PC-3 (cell line): ENCODE results near the gene DHDDS. TPM values are rescaled to one million over a fixed set of nuclear protein-coding genes. Genes with fewer than 3 reads are reported as not detected.

Experiments used
- ATAC-seq: fragments of 200-7000 bp; cut with Tn5 transposase; 2 replicates; pipeline ENCODE4 v1.9.1; 2020; ENCODE audit warnings: mild to moderate bottlenecking, moderate library complexity
- BruUV-seq: library from RNA; stranded (reverse); fragments of 400-500 nt; replicated peaks from 2 replicates; lab custom pipeline; 2021; lab: Mats Ljungman, UMichigan
- CTCF ChIA-PET: fragments of 300-600 bp; sonication (Branson Sonifier 250); formaldehyde crosslinking; loops from one replicate; lab custom pipeline; 2022; ENCODE audit warnings: antibody characterized with exemption; lab: Charles Lee
- POLR2A ChIA-PET: fragments of 300-600 bp; sonication (Branson Sonifier 250); formaldehyde crosslinking; loops from one replicate; lab custom pipeline; 2022; ENCODE audit warnings: antibody characterized with exemption; ENCODE audit not compliant: unreplicated experiment; lab: Charles Lee
- DNase-seq: peaks from one replicate; pipeline ENCODE4 v3.0.0-alpha.2; 2015
- H2AFZ ChIP-seq: fragments of 300-600 bp; sonication (generic); 2 replicates; pipeline ENCODE4 v1.6.0; 2016; ENCODE audit warnings: antibody characterized with exemption, low read length
- H3F3A ChIP-seq: fragments of 300-600 bp; sonication (generic); one replicate; pipeline ENCODE4 v1.6.0; 2017; ENCODE audit warnings: antibody characterized with exemption, low read length, control low read depth, mild to moderate bottlenecking; ENCODE audit not compliant: unreplicated experiment
- H3K27ac ChIP-seq: fragments of 300-600 bp; sonication (generic); 2 replicates; pipeline ENCODE4 v1.5.1; 2016; ENCODE audit warnings: mild to moderate bottlenecking, low read length
- H3K27me3 ChIP-seq: fragments of 300-600 bp; sonication (generic); 2 replicates; pipeline ENCODE4 v1.6.1; 2016; ENCODE audit warnings: low read length, mixed read lengths
- H3K36me3 ChIP-seq: fragments of 300-600 bp; sonication (generic); 2 replicates; pipeline ENCODE4 v1.6.1; 2016; ENCODE audit warnings: low read depth, mixed run types, low read length, mixed read lengths
- H3K4me1 ChIP-seq: fragments of 300-600 bp; sonication (generic); 2 replicates; pipeline ENCODE4 v1.5.1; 2016; ENCODE audit warnings: low read length; ENCODE audit not compliant: insufficient read depth
- H3K4me2 ChIP-seq: fragments of 300-600 bp; sonication (generic); 2 replicates; pipeline ENCODE4 v1.6.0; 2016; ENCODE audit warnings: low read length
- H3K4me3 ChIP-seq: fragments of 300-600 bp; sonication (generic); 2 replicates; pipeline ENCODE4 v1.5.1; 2016; ENCODE audit warnings: mild to moderate bottlenecking, low read length, mixed read lengths
- H3K79me2 ChIP-seq: fragments of 300-600 bp; sonication (generic); 2 replicates; pipeline ENCODE4 v1.6.1; 2017; ENCODE audit warnings: low read length, mixed read lengths
- H3K9ac ChIP-seq: fragments of 300-600 bp; sonication (generic); 2 replicates; pipeline ENCODE4 v1.6.0; 2016; ENCODE audit warnings: mild to moderate bottlenecking, low read length
- H3K9me2 ChIP-seq: fragments of 300-600 bp; sonication (generic); replicated peaks from 2 replicates; pipeline ENCODE4 v1.6.1; 2016; ENCODE audit warnings: mixed run types, low read length, mixed read lengths
- H3K9me3 ChIP-seq: fragments of 300-600 bp; sonication (generic); 2 replicates; pipeline ENCODE4 v1.6.1; 2016; ENCODE audit warnings: low read length, mixed read lengths
- H4K20me1 ChIP-seq: fragments of 300-600 bp; sonication (generic); 2 replicates; pipeline ENCODE4 v1.6.1; 2016; ENCODE audit warnings: low read length, mixed read lengths
- EZH2 ChIP-seq: fragments of 300-600 bp; sonication (generic); IDR thresholded peaks from one replicate; pipeline ENCODE4 v1.6.1; 2017; ENCODE audit warnings: antibody characterized with exemption, mild to moderate bottlenecking, low read length; ENCODE audit not compliant: unreplicated experiment
- EZH2phosphoT487 ChIP-seq: fragments of 300-600 bp; sonication (generic); IDR thresholded peaks from 2 replicates; pipeline ENCODE4 v1.6.1; 2018; ENCODE audit warnings: mild to moderate bottlenecking, antibody characterized with exemption, low read length, borderline replicate concordance
- intact Hi-C: fragments of 100-400 bp; cut with micrococcal nuclease; formaldehyde crosslinking; loops from 2 replicates; pipeline ENCODE4 v1.9.0; 2023
- total RNA-seq: library from RNA; depleted of rRNA; stranded (reverse); fragments of >200 nt; gene quantifications from 2 replicates; pipeline ENCODE4 v1.2.3, GENCODE V29; 2014
- TF ChIP-seq, protein P1 (sequence below): fragments of 300-600 bp; sonication (generic); conservative IDR thresholded peaks from 2 replicates; pipeline ENCODE4 v1.5.1; 2017; ENCODE audit warnings: antibody characterized with exemption, low read depth, mild to moderate bottlenecking, low read length

Gene DHDDS
- total RNA-seq, 1 experiment from 2014 or later, result 49.6 TPM

DNA sequence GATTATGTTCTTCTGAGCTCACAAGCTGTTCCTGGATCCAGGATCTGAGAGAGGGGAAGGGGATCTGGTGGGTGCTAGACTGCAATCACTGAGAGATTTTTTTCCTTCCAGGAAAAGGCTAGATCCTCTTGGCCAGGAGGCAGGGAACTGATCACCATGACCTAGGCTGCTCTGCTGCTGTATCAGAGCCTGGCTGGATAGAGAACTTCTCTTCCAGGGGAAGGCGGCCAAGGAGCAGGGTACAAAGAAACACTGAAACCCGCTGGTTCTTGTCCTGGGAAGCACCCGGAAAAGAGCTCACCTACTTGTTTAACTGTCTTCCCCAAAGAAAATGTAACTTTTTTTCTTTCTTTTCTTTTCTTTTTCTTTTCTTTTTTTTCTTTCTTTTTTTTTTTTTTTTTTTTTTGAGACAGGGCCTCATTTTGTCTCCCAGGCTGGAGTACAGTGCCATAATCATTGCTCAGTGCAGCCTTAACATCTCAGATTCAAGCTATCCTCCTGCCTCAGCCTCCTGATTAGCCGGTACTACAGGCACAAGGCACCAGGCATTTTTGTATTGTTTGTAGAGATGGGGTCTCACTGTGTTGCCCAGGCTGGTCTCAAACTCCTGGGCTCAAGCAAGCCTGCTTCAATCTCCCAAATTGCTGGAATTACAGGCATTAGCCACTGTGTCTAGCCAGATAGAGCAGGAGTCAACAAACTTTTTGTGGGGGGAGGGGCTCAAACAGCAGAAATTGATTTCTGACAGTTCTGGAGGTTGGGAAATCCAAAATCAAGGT, 85.1 kb downstream of the DHDDS start:
- intact Hi-C loops, result no loop called here
- Histone ChIP-seq H3K4me1 (no peaks in the 10 kb centered on the region), H3K27ac (no peak overlapping the region), H3K9ac (no peak overlapping the region), H3K79me2 (no peaks in the 10 kb centered on the region), H2AFZ (no peak overlapping the region), H3K27me3 (no peaks in the 10 kb centered on the region), H3K9me2 (no peaks in the 10 kb centered on the region), H3F3A (no peaks in the 10 kb centered on the region), H4K20me1 (no peaks in the 10 kb centered on the region), H3K4me2 (no peak overlapping the region), H3K9me3 (no peaks in the 10 kb centered on the region), H3K4me3 (no peak overlapping the region), H3K36me3 (no peaks in the 10 kb centered on the region)
- ATAC-seq (no peak), DNase-seq (no peak)
- ChIA-PET POLR2A (no interaction called here), CTCF (no interaction called here)
- TF ChIP-seq EZH2phosphoT487 (no peak), EZH2 (no peak)
- TF ChIP-seq, protein P1, sequence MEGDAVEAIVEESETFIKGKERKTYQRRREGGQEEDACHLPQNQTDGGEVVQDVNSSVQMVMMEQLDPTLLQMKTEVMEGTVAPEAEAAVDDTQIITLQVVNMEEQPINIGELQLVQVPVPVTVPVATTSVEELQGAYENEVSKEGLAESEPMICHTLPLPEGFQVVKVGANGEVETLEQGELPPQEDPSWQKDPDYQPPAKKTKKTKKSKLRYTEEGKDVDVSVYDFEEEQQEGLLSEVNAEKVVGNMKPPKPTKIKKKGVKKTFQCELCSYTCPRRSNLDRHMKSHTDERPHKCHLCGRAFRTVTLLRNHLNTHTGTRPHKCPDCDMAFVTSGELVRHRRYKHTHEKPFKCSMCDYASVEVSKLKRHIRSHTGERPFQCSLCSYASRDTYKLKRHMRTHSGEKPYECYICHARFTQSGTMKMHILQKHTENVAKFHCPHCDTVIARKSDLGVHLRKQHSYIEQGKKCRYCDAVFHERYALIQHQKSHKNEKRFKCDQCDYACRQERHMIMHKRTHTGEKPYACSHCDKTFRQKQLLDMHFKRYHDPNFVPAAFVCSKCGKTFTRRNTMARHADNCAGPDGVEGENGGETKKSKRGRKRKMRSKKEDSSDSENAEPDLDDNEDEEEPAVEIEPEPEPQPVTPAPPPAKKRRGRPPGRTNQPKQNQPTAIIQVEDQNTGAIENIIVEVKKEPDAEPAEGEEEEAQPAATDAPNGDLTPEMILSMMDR, result no peak
- no TSS peak for BruUV-seq

DNA sequence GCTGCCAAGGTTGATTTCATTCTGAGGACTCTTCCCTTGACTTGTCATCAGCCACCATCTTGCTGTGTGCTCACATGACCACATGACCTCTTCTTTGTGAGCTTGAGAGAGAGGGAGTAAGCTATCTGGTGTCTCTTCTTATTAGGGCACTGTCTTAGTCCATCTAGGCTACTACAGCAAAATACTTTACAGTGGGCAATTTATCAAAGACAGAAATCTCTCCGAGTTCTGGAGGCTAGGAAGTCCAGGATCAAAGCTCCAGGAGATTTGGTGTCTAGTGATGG, 85.6 kb downstream of the DHDDS start:
- Histone ChIP-seq H3K4me2 (no peak overlapping the region), H3K27me3 (no peaks in the 10 kb centered on the region), H3F3A (no peaks in the 10 kb centered on the region), H3K4me3 (no peak overlapping the region), H2AFZ (no peak overlapping the region), H3K27ac (no peak overlapping the region), H3K36me3 (no peaks in the 10 kb centered on the region), H3K9ac (no peak overlapping the region), H3K9me2 (no peaks in the 10 kb centered on the region), H3K4me1 (no peaks in the 10 kb centered on the region), H3K9me3 (no peaks in the 10 kb centered on the region), H4K20me1 (no peaks in the 10 kb centered on the region), H3K79me2 (no peaks in the 10 kb centered on the region)
- ChIA-PET CTCF (no interaction called here), POLR2A (no interaction called here)
- DNase-seq (no peak), ATAC-seq (no peak)
- no TSS peak for BruUV-seq
- no peak for TF ChIP-seq EZH2phosphoT487
- TF ChIP-seq EZH2, result no peak
- TF ChIP-seq, protein P1, result no peak
- intact Hi-C loops, result no loop called here

DNA sequence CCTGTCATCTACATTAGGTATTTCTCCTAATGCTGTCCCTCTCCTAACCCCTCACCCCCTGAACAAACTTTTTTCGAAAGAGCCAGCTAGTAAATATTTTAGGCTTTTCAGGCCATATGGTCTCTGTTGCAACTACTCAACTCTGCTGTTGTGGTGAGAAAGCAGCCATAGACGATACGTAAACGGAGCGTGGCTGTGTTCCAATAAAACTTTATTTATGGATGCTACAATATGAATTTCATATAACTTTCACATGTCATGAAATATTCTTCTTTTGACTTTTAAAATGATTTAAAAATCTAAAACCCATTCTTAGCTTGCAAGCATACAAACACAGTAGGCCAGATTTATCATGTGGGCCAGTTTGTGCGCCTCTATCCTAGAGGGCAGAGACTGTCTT, 86.2 kb downstream of the DHDDS start:
- Histone ChIP-seq H3K27me3 (no peaks in the 10 kb centered on the region), H4K20me1 (no peaks in the 10 kb centered on the region), H3K9ac (no peak overlapping the region), H3K9me2 (no peaks in the 10 kb centered on the region), H3K9me3 (no peaks in the 10 kb centered on the region), H3K4me1 (no peaks in the 10 kb centered on the region), H3K79me2 (no peaks in the 10 kb centered on the region), H3F3A (no peaks in the 10 kb centered on the region), H2AFZ (no peak overlapping the region), H3K36me3 (no peaks in the 10 kb centered on the region), H3K4me3 (no peak overlapping the region), H3K27ac (no peak overlapping the region), H3K4me2 (no peak overlapping the region)
- ChIA-PET CTCF (no interaction called here), POLR2A (no interaction called here)
- intact Hi-C loops, result no loop called here
- TF ChIP-seq, protein P1, result no peak
- no peak for TF ChIP-seq EZH2phosphoT487
- no peak for TF ChIP-seq EZH2
- DNase-seq (no peak), ATAC-seq (no peak)
- no TSS peak for BruUV-seq
